Measurements from ENCODE around the gene WDR47. TPM values are rescaled to one million over a fixed set of nuclear protein-coding genes. Genes with fewer than 3 reads are reported as not detected.
A peak's percentile ranks its signal among the peaks of the same experiment; 100 is the strongest.

WDR47 gene
- total RNA-seq: 10 to 100 TPM in 1 of 4 donors, 1 to 10 TPM in 3; 2.9 to 16.5 (median 7.7) TPM

DNA sequence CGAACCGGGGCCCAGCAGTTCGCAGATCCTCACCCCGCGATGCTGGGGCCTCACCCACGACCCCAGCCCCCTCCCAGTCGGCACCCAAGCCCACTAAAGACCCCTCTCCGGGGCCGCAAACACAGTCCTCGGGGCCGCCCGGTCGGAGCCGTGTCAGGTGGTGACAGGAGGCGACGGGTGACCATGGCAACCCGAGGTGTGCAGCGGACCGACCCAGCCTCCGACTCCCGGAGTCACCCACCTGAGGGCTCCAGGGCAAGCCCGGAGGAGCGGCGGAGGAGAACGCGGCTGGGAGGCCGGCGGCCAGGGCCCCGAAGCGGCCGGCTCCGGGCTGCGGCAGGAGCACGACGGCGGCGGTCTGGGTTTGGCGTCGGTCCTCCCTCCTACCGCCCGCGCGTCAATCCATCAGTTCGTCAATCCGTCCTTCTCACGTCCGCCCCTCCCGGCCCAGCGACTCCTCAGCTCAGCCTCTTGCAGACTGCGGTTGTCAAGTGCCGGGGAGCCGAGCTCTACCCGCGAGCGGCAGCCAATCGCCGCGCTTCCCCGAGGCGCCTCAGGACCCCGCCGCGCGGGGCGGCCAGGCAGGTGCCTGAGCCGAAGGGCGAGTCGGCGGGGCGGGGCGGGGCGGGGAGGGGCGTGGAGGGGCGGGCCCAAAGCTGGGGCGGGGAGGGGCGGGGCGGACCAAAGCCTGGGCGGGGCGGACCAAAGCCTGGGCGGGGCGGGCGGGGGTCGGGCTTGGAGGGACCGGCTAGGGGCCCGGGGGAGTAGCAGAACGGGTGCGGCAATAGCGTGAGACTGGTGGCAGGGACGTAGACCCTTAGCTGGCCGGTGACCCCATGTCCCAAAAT is at the start of gene WDR47:
Gene WDR47 (minus strand): TSS at position 482 of the 848 bp plus-strand sequence. CDS start 18,590 bp downstream, outside the sequence.
- no peaks in the 10 kb centered on the region for H3K27me3 ChIP-seq
- TF ChIP-seq POLR2A (IDR thresholded peaks at IDR 0.05): peak; percentile 94 to 97
- TF ChIP-seq, protein P1, sequence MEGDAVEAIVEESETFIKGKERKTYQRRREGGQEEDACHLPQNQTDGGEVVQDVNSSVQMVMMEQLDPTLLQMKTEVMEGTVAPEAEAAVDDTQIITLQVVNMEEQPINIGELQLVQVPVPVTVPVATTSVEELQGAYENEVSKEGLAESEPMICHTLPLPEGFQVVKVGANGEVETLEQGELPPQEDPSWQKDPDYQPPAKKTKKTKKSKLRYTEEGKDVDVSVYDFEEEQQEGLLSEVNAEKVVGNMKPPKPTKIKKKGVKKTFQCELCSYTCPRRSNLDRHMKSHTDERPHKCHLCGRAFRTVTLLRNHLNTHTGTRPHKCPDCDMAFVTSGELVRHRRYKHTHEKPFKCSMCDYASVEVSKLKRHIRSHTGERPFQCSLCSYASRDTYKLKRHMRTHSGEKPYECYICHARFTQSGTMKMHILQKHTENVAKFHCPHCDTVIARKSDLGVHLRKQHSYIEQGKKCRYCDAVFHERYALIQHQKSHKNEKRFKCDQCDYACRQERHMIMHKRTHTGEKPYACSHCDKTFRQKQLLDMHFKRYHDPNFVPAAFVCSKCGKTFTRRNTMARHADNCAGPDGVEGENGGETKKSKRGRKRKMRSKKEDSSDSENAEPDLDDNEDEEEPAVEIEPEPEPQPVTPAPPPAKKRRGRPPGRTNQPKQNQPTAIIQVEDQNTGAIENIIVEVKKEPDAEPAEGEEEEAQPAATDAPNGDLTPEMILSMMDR (IDR thresholded peaks at IDR 0.05): peak in 1 of 6 experiments; percentile 6
- H3K27ac ChIP-seq: peak within 1 kb of the TSS; percentile 75 to 96 (median 86)
- peak; percentile 96 to 99 (median 97) for DNase-seq
- H3K36me3 ChIP-seq: no peaks in the 10 kb centered on the region
- H3K4me3 ChIP-seq: peak within 1 kb of the TSS; percentile 67 to 95 (median 88)
- peaks cover 0 to 17% (median 3%) of the 10 kb centered on the region in 4 donors for H3K4me1 ChIP-seq
- H3K9me3 ChIP-seq: no peaks in the 10 kb centered on the region

DNA sequence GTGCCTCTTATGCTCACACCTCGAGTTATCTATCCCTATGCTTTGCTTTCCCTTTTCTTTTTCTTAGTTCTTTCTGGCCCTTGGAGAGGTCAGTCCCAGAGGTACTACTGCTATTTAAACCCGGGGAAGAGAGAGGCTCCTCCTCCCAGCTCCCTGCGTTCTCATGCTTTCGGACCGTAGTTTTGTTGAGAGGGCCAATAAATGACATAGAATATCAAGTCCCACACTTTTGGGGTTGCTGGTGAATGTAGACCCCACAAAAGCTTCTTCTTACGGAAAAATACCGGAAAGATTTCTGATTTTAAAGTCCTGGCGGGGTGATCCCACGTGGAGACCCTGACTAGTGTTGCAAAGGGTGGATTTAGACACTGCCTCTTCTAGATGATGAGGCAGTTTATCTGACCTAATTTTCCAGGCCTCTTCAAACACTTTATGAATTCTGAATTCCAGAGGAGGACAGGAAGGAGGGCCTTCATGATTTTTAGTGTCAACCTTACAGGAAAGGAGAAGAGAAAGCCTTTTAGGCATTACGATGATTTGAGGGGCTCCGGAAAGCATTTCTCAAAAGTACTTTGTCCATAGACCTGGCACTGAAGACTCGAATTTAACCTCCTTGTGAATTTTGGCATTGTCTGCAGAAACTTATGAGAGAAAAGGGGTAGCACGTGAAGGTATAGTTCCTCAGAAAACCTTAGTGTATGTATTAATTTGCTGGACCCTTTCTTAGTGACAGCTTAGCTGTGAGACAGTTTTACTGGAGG is 49.4 kb upstream of the WDR47 start:
- TF ChIP-seq, protein P1 (IDR thresholded peaks at IDR 0.05): no peak
- no peak for TF ChIP-seq POLR2A (IDR thresholded peaks at IDR 0.05)
- H3K4me3 ChIP-seq: peak overlapping the region; percentile 68 to 98 (median 82)
- H3K27me3 ChIP-seq: no peaks in the 10 kb centered on the region
- no peaks in the 10 kb centered on the region for H3K9me3 ChIP-seq
- H3K36me3 ChIP-seq: peaks cover 0 to 27% (median 0%) of the 10 kb centered on the region in 3 donors
- H3K4me1 ChIP-seq: peaks cover 0 to 35% (median 0%) of the 10 kb centered on the region in 4 donors
- peak overlapping the region; percentile 90 to 99 (median 96) for H3K27ac ChIP-seq
- DNase-seq: no peak

DNA sequence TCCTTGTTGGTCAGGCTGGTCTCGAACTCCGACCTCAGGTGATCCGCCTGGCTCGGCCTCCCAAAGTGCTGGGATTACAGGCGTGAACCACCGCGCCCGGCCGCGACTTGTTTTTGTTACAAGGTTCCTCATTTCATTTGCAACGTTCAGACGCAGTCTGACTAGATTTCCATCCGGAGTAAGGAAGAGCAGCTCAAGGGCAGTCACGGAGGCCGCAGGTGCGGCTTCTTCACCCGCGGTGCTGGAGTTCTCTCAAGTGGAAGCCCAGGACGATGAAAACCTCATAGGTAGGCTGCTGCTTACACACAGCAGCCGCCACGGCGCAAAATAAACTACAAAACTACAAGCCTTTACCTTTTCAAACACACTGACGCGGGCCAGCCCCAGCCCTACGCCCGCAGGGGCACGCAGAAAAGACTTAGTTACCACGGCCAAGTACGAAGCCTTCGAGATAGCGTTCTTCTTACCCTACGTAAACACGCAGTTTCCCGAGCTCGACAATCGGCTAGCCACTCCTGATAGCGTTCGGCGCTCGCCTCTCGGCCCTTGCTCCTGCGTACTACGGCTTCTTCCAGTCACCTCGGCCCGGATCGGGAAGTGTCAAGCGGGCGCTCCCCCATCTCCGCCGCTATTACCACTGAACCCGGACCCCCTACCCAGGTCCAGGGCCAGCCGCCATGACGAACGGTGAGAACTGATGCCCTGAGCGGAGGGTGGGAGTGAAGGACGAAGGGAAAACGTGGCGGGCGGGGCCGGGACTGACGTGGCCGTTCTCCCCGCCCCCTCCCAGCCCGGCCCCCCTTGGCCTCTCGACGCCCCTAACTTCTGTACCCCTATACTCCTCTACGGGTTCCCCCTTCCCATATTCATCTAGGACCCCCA is 48.5 kb upstream of the WDR47 start, which contains the start of gene TMEM167B:
Gene TMEM167B (plus strand): TSS at position 569 of the 882 bp plus-strand sequence. CDS start 109 bp downstream, at position 678.
- H3K27me3 ChIP-seq: no peaks in the 10 kb centered on the region
- peaks cover 0 to 35% (median 0%) of the 10 kb centered on the region in 4 donors for H3K4me1 ChIP-seq

DNA sequence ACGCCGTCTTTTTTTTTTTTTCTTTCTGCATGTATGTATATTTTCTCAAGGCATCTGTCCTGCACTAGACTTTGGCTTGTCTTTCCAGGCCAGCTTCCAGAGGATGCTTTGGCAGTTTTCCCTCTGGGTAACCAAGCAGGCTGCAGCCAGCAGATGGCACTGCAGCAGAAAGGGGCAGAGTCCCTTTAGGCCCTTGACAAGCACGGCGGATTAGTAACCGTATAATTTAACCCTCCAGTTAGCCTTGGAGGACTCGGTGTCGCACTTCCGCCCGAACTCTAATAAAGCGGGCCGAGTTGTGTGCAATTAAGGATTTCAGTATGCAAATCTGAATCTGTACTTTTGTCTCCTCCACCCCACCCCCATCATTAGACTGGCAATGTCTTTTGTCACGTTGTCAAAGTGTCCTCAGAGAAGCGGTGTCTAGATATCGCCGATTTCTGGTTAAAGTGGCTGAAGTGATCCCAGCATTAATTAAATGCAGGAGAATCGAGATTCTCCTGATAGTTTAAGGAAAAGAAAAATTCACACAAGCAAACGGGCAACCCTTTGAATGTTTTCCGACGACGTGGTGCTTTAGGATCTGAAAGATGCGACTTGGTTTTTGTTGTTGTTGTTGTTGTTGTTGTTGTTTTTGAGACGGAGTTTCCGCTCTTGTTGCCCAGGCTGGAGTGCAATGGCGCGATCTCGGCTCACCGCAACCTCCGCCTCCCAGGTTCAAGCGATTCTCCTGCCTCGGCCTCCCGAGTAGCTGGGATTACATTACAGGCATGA is 47.5 kb upstream of the WDR47 start:
- Histone ChIP-seq H3K27ac (peak overlapping the region; percentile 90 to 99 (median 96)), H3K36me3 (peaks cover 0 to 17% (median 0%) of the 10 kb centered on the region in 3 donors), H3K9me3 (no peaks in the 10 kb centered on the region), H3K27me3 (no peaks in the 10 kb centered on the region), H3K4me1 (peaks cover 0 to 34% (median 0%) of the 10 kb centered on the region in 4 donors), H3K4me3 (peak overlapping the region in 2 of 4 donors; percentile 81 to 82)
- TF ChIP-seq, protein P1 (IDR thresholded peaks at IDR 0.05): peak in 4 of 6 experiments; percentile 40 to 83 (median 74)
- TF ChIP-seq POLR2A (IDR thresholded peaks at IDR 0.05): no peak
- DNase-seq: peak in 2 of 3 donors; percentile 86 to 88

More for the DNA sequence above, 48.5 kb upstream of the WDR47 start, which contains the start of gene TMEM167B:
- Histone ChIP-seq H3K9me3 (no peaks in the 10 kb centered on the region), H3K36me3 (peaks cover 0 to 23% (median 0%) of the 10 kb centered on the region in 3 donors), H3K4me3 (peak within 1 kb of the TSS; percentile 68 to 98 (median 82)), H3K27ac (peak within 1 kb of the TSS; percentile 90 to 99 (median 96))
- TF ChIP-seq, protein P1 (IDR thresholded peaks at IDR 0.05): no peak
- TF ChIP-seq POLR2A (IDR thresholded peaks at IDR 0.05): peak; percentile 61 to 81
- peak; percentile 89 to 97 (median 92) for DNase-seq
